ENCODE data around the gene ICAM3.

DNA sequence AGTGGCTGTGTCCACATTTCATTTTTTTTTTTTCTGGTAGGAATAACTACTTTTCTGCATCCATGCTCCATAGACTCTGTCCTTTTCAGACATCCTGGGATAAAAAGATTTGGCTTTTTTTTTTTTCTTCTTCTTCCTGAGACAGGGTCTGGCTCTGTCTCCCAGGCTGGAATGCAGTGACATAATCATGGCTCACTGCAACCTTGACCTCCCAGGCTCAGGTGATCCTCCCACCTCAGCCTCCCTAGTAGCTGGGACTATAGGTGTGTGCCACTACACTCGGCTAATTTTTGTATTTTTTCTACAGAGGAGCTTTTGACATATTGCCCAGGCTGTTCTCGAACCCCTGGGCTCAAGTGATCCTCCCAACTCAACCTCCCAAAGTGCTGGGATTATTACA is 4.1 kb upstream of the ICAM3 start:
- no peak for TF ChIP-seq CTCF (IDR thresholded peaks at IDR 0.05)
- TF ChIP-seq POLR2A (IDR thresholded peaks at IDR 0.05), result no peak

Data from Peyer's patch (tissue), 4 donors.